Measurements from ENCODE around the gene RAD9B. TPM values are rescaled to one million over a fixed set of nuclear protein-coding genes. Genes with fewer than 3 reads are reported as not detected.

The RAD9B gene
- total and polyA plus RNA-seq, 9 of the 15 experiments (the other 6 are each of a cell fraction or from before 2014, with no cell fraction given): 0.05 to 0.83 (median 0.32) TPM

GRCh38 chr12:110498984-110499706 is 3.0 kb upstream of the RAD9B start (continued):
- TF ChIP-seq ATF3 (IDR thresholded peaks at IDR 0.05) (0 out of 2 replicates have a peak, but pooled peaks have one; percentile 21), ATF3 (CRISPR knock-in tag; conservative IDR thresholded peaks at IDR 0.05) (no peak), PATZ1 (CRISPR knock-in tag; IDR thresholded peaks at IDR 0.05; ENCODE audit: borderline replicate concordance) (no peak), LARP7 (IDR thresholded peaks at IDR 0.05) (0 out of 2 replicates have a peak, but pooled peaks have one; percentile 32), MGA (IDR thresholded peaks at IDR 0.05) (peak; percentile 76), SMAD3 (CRISPR knock-in tag; conservative IDR thresholded peaks at IDR 0.05) (no peak), E2F6 (IDR thresholded peaks at IDR 0.05; ENCODE audit: borderline replicate concordance in 1 of 2, extremely low read depth in 1 of 2, insufficient read depth in 1 of 2, insufficient read length in 1 of 2, low read depth in 1 of 2, low read length in 1 of 2, poor library complexity in 1 of 2, severe bottlenecking in 1 of 2) (peak; percentile 70 to 77), ETS2 (tag; IDR thresholded peaks at IDR 0.05; ENCODE audit: borderline replicate concordance, poor library complexity, severe bottlenecking) (no peak), HCFC1 (IDR thresholded peaks at IDR 0.05; ENCODE audit: low read depth, low read length) (no peak), POLR3G (IDR thresholded peaks at IDR 0.05; ENCODE audit: extremely low read depth, insufficient read length, insufficient replicate concordance) (no peak)

Measured in K562 (cell line).